ENCODE data around the gene MRTFB.
A peak's percentile ranks its signal among the peaks of the same experiment; 100 is the strongest.

Gene MRTFB

DNA sequence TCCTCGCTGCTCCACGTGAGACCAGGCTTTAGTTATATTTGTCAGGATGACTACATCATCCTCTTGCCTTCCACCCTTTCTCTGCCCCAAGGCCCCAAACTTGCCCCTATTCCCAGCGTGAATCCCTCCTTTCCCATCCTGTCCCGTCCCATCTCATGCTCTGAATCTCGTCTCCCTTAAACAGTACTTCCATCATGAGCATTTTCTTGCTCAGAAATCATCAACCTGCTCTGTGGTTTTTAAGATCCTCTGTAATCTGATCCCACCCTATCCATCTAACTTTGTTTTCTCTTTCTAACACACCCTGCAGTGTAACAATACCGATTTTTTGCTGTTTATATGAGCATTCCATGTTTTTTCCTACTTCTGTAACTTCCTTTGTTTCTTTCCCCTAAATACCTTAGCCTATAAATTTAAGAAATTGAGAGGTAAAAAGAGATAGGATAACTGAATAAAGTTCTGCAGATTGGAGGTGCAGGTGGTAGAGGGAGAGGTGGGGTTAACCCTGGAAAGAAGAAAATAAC lies 39.7 kb downstream of the MRTFB start:
- H3K36me3 ChIP-seq = no peaks in the 10 kb centered on the region
- H3K9me3 ChIP-seq = no peaks in the 10 kb centered on the region
- DNase-seq = no peak
- TF ChIP-seq, protein P1, sequence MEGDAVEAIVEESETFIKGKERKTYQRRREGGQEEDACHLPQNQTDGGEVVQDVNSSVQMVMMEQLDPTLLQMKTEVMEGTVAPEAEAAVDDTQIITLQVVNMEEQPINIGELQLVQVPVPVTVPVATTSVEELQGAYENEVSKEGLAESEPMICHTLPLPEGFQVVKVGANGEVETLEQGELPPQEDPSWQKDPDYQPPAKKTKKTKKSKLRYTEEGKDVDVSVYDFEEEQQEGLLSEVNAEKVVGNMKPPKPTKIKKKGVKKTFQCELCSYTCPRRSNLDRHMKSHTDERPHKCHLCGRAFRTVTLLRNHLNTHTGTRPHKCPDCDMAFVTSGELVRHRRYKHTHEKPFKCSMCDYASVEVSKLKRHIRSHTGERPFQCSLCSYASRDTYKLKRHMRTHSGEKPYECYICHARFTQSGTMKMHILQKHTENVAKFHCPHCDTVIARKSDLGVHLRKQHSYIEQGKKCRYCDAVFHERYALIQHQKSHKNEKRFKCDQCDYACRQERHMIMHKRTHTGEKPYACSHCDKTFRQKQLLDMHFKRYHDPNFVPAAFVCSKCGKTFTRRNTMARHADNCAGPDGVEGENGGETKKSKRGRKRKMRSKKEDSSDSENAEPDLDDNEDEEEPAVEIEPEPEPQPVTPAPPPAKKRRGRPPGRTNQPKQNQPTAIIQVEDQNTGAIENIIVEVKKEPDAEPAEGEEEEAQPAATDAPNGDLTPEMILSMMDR (IDR thresholded peaks at IDR 0.05; ENCODE audit: low read depth, low read length) = no peak
- no peak overlapping the region for H3K4me3 ChIP-seq (ENCODE audit: low read depth, low read length)
- H3K4me1 ChIP-seq = no peaks in the 10 kb centered on the region
- no peaks in the 10 kb centered on the region for H3K27me3 ChIP-seq

- no peaks in the 10 kb centered on the region for H3K36me3 ChIP-seq
- H3K4me3 ChIP-seq (ENCODE audit: low read depth, low read length) = no peak overlapping the region
- DNase-seq = peak; percentile 12
- H3K9me3 ChIP-seq = no peaks in the 10 kb centered on the region
- TF ChIP-seq, protein P1 (IDR thresholded peaks at IDR 0.05; ENCODE audit: low read depth, low read length) = no peak
- no peaks in the 10 kb centered on the region for H3K27me3 ChIP-seq
- no peaks in the 10 kb centered on the region for H3K4me1 ChIP-seq
These were observed 40.8 kb downstream of the MRTFB start for GRCh38 chr16:14111713-14112538.

- H3K9me3 ChIP-seq = no peaks in the 10 kb centered on the region
- no peaks in the 10 kb centered on the region for H3K27me3 ChIP-seq
- TF ChIP-seq, protein P1 (IDR thresholded peaks at IDR 0.05; ENCODE audit: low read depth, low read length) = no peak
- no peak overlapping the region for H3K4me3 ChIP-seq (ENCODE audit: low read depth, low read length)
- H3K36me3 ChIP-seq = no peaks in the 10 kb centered on the region
- no peaks in the 10 kb centered on the region for H3K4me1 ChIP-seq
- no peak for DNase-seq
These were observed 41.4 kb downstream of the MRTFB start for GRCh38 chr16:14112539-14112856.

DNA sequence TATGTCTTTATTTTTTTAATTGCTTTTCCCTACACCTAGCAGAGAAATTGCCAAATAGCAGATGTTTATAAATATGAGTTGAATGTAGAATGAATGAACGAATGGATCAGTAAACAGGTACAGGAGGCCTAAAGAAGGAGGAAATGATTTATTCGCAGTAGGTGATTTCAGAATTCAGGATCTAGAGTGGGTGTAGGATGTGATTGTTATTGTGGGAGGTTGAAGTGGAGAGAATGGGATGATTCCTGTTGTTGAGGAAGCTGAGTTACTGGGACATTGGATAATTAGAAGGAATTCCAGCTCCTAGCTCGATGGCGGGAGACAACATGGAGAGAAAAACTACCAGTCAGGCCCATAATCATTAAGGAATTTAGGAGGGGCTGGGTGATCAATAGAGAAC lies 42.2 kb downstream of the MRTFB start:
- no peaks in the 10 kb centered on the region for H3K4me1 ChIP-seq
- H3K9me3 ChIP-seq = no peaks in the 10 kb centered on the region
- H3K36me3 ChIP-seq = no peaks in the 10 kb centered on the region
- no peak overlapping the region for H3K4me3 ChIP-seq (ENCODE audit: low read depth, low read length)
- no peaks in the 10 kb centered on the region for H3K27me3 ChIP-seq
- no peak for DNase-seq
- TF ChIP-seq, protein P1 (IDR thresholded peaks at IDR 0.05; ENCODE audit: low read depth, low read length) = no peak

DNA sequence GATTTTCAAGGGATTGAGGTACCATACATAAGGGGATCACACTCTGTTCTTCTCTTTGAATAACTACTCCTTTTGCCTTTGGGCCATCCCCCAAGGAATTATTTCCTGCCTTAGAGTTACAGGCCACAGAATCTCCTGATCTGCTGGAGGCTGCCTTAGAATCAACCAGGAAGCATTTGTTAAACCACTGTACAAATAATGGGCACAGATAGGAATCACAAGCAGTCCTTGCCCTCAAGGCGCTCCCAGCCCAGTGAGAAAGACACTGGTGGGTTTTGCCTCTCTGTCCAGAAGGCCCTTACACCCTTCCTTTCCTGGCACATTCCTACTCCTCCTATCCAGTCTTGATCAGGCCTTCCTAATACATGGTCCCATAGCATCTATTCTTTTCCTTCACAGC lies 45.9 kb downstream of the MRTFB start:
- H3K27me3 ChIP-seq = no peaks in the 10 kb centered on the region
- H3K4me3 ChIP-seq (ENCODE audit: low read depth, low read length) = no peak overlapping the region
- no peaks in the 10 kb centered on the region for H3K36me3 ChIP-seq
- TF ChIP-seq, protein P1 (IDR thresholded peaks at IDR 0.05; ENCODE audit: low read depth, low read length) = no peak
- DNase-seq = no peak
- no peaks in the 10 kb centered on the region for H3K9me3 ChIP-seq
- H3K4me1 ChIP-seq = no peaks in the 10 kb centered on the region

DNA sequence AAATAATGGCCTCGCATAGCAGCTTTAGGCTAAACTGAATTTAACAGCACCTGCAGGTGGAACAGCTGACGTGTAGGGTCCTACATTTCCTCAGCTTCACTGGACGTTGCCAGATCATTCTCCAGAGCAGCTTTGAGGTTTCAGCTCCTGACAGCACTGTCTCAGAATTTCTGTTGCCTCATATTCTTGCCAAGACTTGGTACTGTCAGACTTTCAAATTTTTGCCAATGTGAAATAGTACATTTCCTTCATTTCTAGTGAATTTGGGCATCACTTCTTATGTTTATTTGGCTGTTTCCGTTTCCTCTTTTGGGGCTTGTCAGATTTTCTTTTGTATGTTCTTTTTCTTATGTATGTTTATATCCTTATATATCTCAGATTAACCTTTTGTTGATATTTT lies 48.7 kb downstream of the MRTFB start:
- no peaks in the 10 kb centered on the region for H3K4me1 ChIP-seq
- no peak for DNase-seq
- H3K9me3 ChIP-seq = no peaks in the 10 kb centered on the region
- H3K4me3 ChIP-seq (ENCODE audit: low read depth, low read length) = no peak overlapping the region
- no peaks in the 10 kb centered on the region for H3K36me3 ChIP-seq
- TF ChIP-seq, protein P1 (IDR thresholded peaks at IDR 0.05; ENCODE audit: low read depth, low read length) = no peak
- H3K27me3 ChIP-seq = no peaks in the 10 kb centered on the region
